Common myeloid progenitor, CD34-positive (primary cell): ENCODE results near the gene CCRL2.
A peak's percentile ranks its signal among the peaks of the same experiment; 100 is the strongest.

Source experiments
- CTCF ChIA-PET: fragments of 350-600 bp; sonication (Branson Sonifier 250); formaldehyde crosslinking; loops from one replicate; lab custom pipeline; 2021; ENCODE audit warnings: antibody characterized with exemption; lab: Charles Lee
- POLR2A ChIA-PET: fragments of 350-600 bp; sonication (Branson Sonifier 250); formaldehyde crosslinking; loops from one replicate; lab custom pipeline; 2021; ENCODE audit warnings: antibody characterized with exemption; lab: Charles Lee
- DNase-seq, 3 donors: peaks; one replicate each; pipeline versions ENCODE4 v3.0.0 to v3.0.0-alpha.2; 2013
- H3K27ac ChIP-seq, 2 experiments: 1 replicate in 1 of 2; 2 replicates in 1 of 2; pipeline ENCODE4 v1.7.0; 2013; ENCODE audit warnings: inconsistent platforms in 2 of 2, low read length in 2 of 2, mild to moderate bottlenecking in 2 of 2, low read depth in 1 of 2, moderate library complexity in 1 of 2; ENCODE audit not compliant: severe bottlenecking in 2 of 2, insufficient read depth in 1 of 2, poor library complexity in 1 of 2
- H3K27me3 ChIP-seq, 5 experiments: replicated peaks in 2 of 5; 1 replicate in 3 of 5; 2 replicates in 2 of 5; pipeline versions ENCODE4 v1.6.1 to v1.7.0; 2013; ENCODE audit warnings: low read length in 4 of 5, mild to moderate bottlenecking in 2 of 5, moderate library complexity in 2 of 5, inconsistent platforms in 1 of 5; ENCODE audit not compliant: insufficient read depth in 5 of 5, control insufficient read depth in 4 of 5
- H3K36me3 ChIP-seq, 4 experiments: 1 replicate in 2 of 4; 2 replicates in 2 of 4; pipeline versions ENCODE4 v1.6.1 to v1.7.0; 2013; ENCODE audit warnings: low read length in 3 of 4, control low read depth in 1 of 4, mild to moderate bottlenecking in 1 of 4; ENCODE audit not compliant: control insufficient read depth in 4 of 4, insufficient read depth in 4 of 4
- H3K4me1 ChIP-seq, 4 experiments: 1 replicate in 3 of 4; 2 replicates in 1 of 4; pipeline versions ENCODE4 v1.6.1 to v1.7.1; 2013; ENCODE audit warnings: low read length in 3 of 4, mild to moderate bottlenecking in 3 of 4, control low read depth in 1 of 4, inconsistent platforms in 1 of 4, moderate library complexity in 1 of 4; ENCODE audit not compliant: control insufficient read depth in 4 of 4, insufficient read depth in 4 of 4; ENCODE audit errors: control extremely low read depth in 1 of 4
- H3K4me3 ChIP-seq, 7 experiments: 1 replicate in 4 of 7; 2 replicates in 3 of 7; pipeline versions ENCODE4 v1.5.1 to v1.7.0; 2013; ENCODE audit warnings: mild to moderate bottlenecking in 7 of 7, low read length in 6 of 7, moderate library complexity in 6 of 7, inconsistent platforms in 2 of 7, low read depth in 2 of 7, control low read depth in 1 of 7; ENCODE audit not compliant: insufficient read depth in 4 of 7, control insufficient read depth in 1 of 7; ENCODE audit errors: extremely low read depth in 1 of 7
- H3K9me3 ChIP-seq, 5 experiments: 1 replicate in 4 of 5; 2 replicates in 1 of 5; pipeline versions ENCODE4 v1.6.1 to v1.7.1; 2013; ENCODE audit warnings: low read length in 4 of 5, mild to moderate bottlenecking in 2 of 5, inconsistent platforms in 1 of 5, low read depth in 1 of 5, moderate library complexity in 1 of 5; ENCODE audit not compliant: control insufficient read depth in 4 of 5, insufficient read depth in 2 of 5; ENCODE audit errors: control extremely low read depth in 1 of 5
- WGBS: methylation state at CpG from one replicate; pipeline ENCODE4 v1.1.5; 2013; ENCODE audit not compliant: insufficient coverage; 5-methylcytosine and 5-hydroxymethylcytosine counted together

CCRL2 gene

GRCh38 chr3:46371519-46372340, 35.3 kb upstream of the CCRL2 start:
- no peaks in the 10 kb centered on the region for H3K9me3 ChIP-seq
- no peak overlapping the region for H3K4me3 ChIP-seq
- ChIA-PET POLR2A (no interaction called here), CTCF (interaction anchor here (0.7 to 12.3 kb wide), 26 partner anchors 8 to 435 kb away, joined by 3 to 231 read pairs (median 4); partner anchors contain the start of genes CCR1 and CCR2)
- no peak for DNase-seq
- no peak overlapping the region for H3K27ac ChIP-seq
- 58% methylated on average over 5 of the region's 10 CpGs for WGBS
- H3K4me1 ChIP-seq = peaks cover 10 to 52% (median 32%) of the 10 kb centered on the region in 4 experiments
- no peaks in the 10 kb centered on the region for H3K36me3 ChIP-seq
- H3K27me3 ChIP-seq = no peaks in the 10 kb centered on the region

DNA sequence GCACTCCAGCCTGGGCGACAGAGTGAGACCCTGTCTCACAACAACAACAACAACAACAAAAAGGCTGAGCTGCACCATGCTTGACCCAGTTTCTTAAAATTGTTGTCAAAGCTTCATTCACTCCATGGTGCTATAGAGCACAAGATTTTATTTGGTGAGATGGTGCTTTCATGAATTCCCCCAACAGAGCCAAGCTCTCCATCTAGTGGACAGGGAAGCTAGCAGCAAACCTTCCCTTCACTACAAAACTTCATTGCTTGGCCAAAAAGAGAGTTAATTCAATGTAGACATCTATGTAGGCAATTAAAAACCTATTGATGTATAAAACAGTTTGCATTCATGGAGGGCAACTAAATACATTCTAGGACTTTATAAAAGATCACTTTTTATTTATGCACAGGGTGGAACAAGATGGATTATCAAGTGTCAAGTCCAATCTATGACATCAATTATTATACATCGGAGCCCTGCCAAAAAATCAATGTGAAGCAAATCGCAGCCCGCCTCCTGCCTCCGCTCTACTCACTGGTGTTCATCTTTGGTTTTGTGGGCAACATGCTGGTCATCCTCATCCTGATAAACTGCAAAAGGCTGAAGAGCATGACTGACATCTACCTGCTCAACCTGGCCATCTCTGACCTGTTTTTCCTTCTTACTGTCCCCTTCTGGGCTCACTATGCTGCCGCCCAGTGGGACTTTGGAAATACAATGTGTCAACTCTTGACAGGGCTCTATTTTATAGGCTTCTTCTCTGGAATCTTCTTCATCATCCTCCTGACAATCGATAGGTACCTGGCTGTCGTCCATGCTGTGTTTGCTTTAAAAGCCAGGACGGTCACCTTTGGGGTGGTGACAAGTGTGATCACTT, 34.3 kb upstream of the CCRL2 start:
- Histone ChIP-seq H3K4me1 (peaks cover 10 to 54% (median 33%) of the 10 kb centered on the region in 4 experiments), H3K9me3 (no peaks in the 10 kb centered on the region), H3K27me3 (no peaks in the 10 kb centered on the region), H3K4me3 (no peak overlapping the region), H3K36me3 (no peaks in the 10 kb centered on the region), H3K27ac (no peak overlapping the region)
- CTCF ChIA-PET = interaction anchor here (0.7 to 12.3 kb wide), 23 partner anchors 8 to 436 kb away, joined by 3 to 231 read pairs (median 4); partner anchors contain the start of genes CCR1 and CCR2
- 100% methylated on average over 8 of the region's 9 CpGs for WGBS
- POLR2A ChIA-PET = no interaction called here
- DNase-seq = peak; percentile 55 to 76 (median 73)

DNA sequence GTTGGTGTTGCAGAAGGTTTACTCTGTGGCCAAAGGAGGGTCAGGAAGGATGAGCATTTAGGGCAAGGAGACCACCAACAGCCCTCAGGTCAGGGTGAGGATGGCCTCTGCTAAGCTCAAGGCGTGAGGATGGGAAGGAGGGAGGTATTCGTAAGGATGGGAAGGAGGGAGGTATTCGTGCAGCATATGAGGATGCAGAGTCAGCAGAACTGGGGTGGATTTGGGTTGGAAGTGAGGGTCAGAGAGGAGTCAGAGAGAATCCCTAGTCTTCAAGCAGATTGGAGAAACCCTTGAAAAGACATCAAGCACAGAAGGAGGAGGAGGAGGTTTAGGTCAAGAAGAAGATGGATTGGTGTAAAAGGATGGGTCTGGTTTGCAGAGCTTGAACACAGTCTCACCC, 32.3 kb upstream of the CCRL2 start:
- WGBS = 100% methylated on average over 2 of the region's 3 CpGs
- POLR2A ChIA-PET = interaction anchor here (0.7 kb wide), 1 partner anchor 98 kb away, joined by 3 read pairs; no protein-coding TSS in a partner anchor
- Histone ChIP-seq H3K27me3 (no peaks in the 10 kb centered on the region), H3K4me3 (no peak overlapping the region), H3K36me3 (no peaks in the 10 kb centered on the region), H3K4me1 (peaks cover 10 to 50% (median 33%) of the 10 kb centered on the region in 4 experiments), H3K27ac (no peak overlapping the region), H3K9me3 (no peaks in the 10 kb centered on the region)
- CTCF ChIA-PET = interaction anchor here (0.6 to 12.3 kb wide), 8 partner anchors 9 to 291 kb away, joined by 3 to 231 read pairs (median 3); partner anchors contain the start of gene CCR1
- no peak for DNase-seq

DNA sequence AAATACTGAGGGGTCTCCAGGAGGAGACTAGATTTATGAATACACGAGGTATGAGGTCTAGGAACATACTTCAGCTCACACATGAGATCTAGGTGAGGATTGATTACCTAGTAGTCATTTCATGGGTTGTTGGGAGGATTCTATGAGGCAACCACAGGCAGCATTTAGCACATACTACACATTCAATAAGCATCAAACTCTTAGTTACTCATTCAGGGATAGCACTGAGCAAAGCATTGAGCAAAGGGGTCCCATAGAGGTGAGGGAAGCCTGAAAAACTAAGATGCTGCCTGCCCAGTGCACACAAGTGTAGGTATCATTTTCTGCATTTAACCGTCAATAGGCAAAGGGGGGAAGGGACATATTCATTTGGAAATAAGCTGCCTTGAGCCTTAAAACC, 31.8 kb upstream of the CCRL2 start:
- WGBS = no CpG with 5 or more reads among the region's 2 CpGs
- no peak for DNase-seq
- Histone ChIP-seq H3K4me1 (peaks cover 10 to 48% (median 34%) of the 10 kb centered on the region in 4 experiments), H3K4me3 (no peak overlapping the region), H3K36me3 (no peaks in the 10 kb centered on the region), H3K27ac (no peak overlapping the region), H3K27me3 (no peaks in the 10 kb centered on the region), H3K9me3 (no peaks in the 10 kb centered on the region)
- ChIA-PET CTCF (interaction anchor here (0.6 to 12.3 kb wide), 7 partner anchors 9 to 291 kb away, joined by 3 to 231 read pairs (median 3); partner anchors contain the start of gene CCR1), POLR2A (interaction anchor here (0.7 kb wide), 1 partner anchor 99 kb away, joined by 3 read pairs; no protein-coding TSS in a partner anchor)

- POLR2A ChIA-PET = no interaction called here
- Histone ChIP-seq H3K4me3 (peak overlapping the region in 1 of 7 experiments; percentile 36), H3K9me3 (no peaks in the 10 kb centered on the region), H3K36me3 (no peaks in the 10 kb centered on the region), H3K27me3 (no peaks in the 10 kb centered on the region), H3K27ac (no peak overlapping the region), H3K4me1 (peaks cover 9 to 49% (median 34%) of the 10 kb centered on the region in 4 experiments)
- CTCF ChIA-PET = interaction anchor here (1.4 to 12.3 kb wide), 5 partner anchors 10 to 292 kb away, joined by 3 to 231 read pairs (median 9); partner anchors contain the start of gene CCR1
- 0% methylated on average over 2 of the region's 2 CpGs for WGBS
- DNase-seq = peak in 2 of 3 donors; percentile 40 to 56
These were observed 31.2 kb upstream of the CCRL2 start for GRCh38 chr3:46375814-46376213.

DNA sequence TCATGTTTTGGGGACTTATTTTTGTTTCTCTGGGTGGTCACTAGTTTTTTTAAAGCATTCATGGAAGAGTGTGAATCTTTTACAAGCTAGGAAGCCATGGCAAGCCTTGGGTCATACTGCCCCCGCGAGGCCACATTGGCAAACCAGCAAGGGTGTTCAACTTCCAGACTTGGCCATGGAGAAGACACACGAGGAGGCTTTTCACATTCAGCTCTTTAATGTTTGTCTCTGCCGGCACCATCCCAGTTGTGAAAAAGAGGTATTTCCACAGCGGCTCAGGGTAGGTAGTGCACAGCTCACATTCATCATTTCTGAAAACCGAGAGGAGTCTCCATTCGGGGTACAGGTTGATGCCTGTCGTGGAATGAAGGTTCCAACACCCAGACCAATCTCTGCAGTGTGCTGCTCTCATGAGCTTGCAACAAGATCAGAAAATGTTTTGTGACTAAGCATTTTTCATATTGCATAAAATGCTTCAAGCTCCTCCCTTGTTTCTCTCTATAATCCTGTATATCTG, 28.6 kb upstream of the CCRL2 start:
- DNase-seq = peak; percentile 64 to 83 (median 77)
- WGBS = 55% methylated on average over 8 of the region's 8 CpGs
- CTCF ChIA-PET = interaction anchor here (0.6 to 12.3 kb wide), 23 partner anchors 9 to 440 kb away, joined by 3 to 231 read pairs (median 4); partner anchors contain the start of genes CCR1, CCR5AS and CCRL2
- no peaks in the 10 kb centered on the region for H3K9me3 ChIP-seq
- H3K36me3 ChIP-seq = no peaks in the 10 kb centered on the region
- H3K4me1 ChIP-seq = peaks cover 9 to 58% (median 39%) of the 10 kb centered on the region in 4 experiments
- H3K27me3 ChIP-seq = no peaks in the 10 kb centered on the region
- peak overlapping the region in 1 of 7 experiments; percentile 6 for H3K4me3 ChIP-seq
- no peak overlapping the region for H3K27ac ChIP-seq
- POLR2A ChIA-PET = no interaction called here
